Adrenal gland (tissue), 5 donors: ENCODE measurements around the gene NHS.

Experiments used
- CTCF ChIP-seq, 6 experiments: fragments of 450-650 bp in 4 of 6; fragments of 200-600 bp in 2 of 6; sonication (generic) in 1 of 6; IDR thresholded peaks; 1 replicate in 5 of 6; 2 replicates in 1 of 6; pipeline versions ENCODE4 v1.5.1 to v1.8.0; 2016 to 2021; ENCODE audit warnings: antibody characterized with exemption in 6 of 6, mild to moderate bottlenecking in 2 of 6, moderate library complexity in 1 of 6
- POLR2A ChIP-seq, 2 donors: fragments of 450-650 bp; IDR thresholded peaks; one replicate each; pipeline ENCODE4 v1.6.1; 2017; ENCODE audit warnings: antibody characterized with exemption in 2 of 2, mild to moderate bottlenecking in 2 of 2, moderate library complexity in 1 of 2
- donor health status: DM: no; HTN: no; CAD: no.

- TF ChIP-seq CTCF (IDR thresholded peaks at IDR 0.05) = no peak
- no peak for TF ChIP-seq POLR2A (IDR thresholded peaks at IDR 0.05)
Observed at GRCh38 chrX:17472424-17472823, 97.4 kb downstream of the NHS start.
